K562 (cell line): ENCODE data around the gene GALNT12. TPM values are rescaled to one million over a fixed set of nuclear protein-coding genes. Genes with fewer than 3 reads are reported as not detected.

Experiments used
- CHD2 ChIP-seq: IDR thresholded peaks from 2 replicates; pipeline ENCODE4 v1.6.1; 2011; ENCODE audit warnings: low read depth, low read length
- HDAC6 ChIP-seq: IDR thresholded peaks from 2 replicates; pipeline ENCODE4 v1.6.1; 2012; ENCODE audit warnings: low read depth, mild to moderate bottlenecking, control low read depth, inconsistent platforms, low read length, moderate library complexity
- HMGXB4 ChIP-seq: sonication (generic); formaldehyde crosslinking; IDR thresholded peaks from 2 replicates; pipeline ENCODE4 v1.8.1; 2023; ENCODE audit warnings: mild to moderate bottlenecking, missing genetic modification reagents
- MTA1 ChIP-seq: fragments of 450-650 bp; IDR thresholded peaks from 2 replicates; pipeline ENCODE4 v1.6.1; 2017; ENCODE audit warnings: borderline replicate concordance
- NFRKB ChIP-seq: fragments of 450-650 bp; IDR thresholded peaks from 2 replicates; pipeline ENCODE4 v1.6.1; 2016; ENCODE audit warnings: low read depth
- NFYB ChIP-seq: IDR thresholded peaks from 2 replicates; pipeline ENCODE4 v1.6.1; 2011; ENCODE audit warnings: mild to moderate bottlenecking, moderate library complexity; ENCODE audit not compliant: insufficient read length; ENCODE audit errors: extremely low read depth
- NR4A1 ChIP-seq, 2 experiments: fragments of 250-450 bp in 1 of 2; fragments of 450-650 bp in 1 of 2; sonication (Bioruptor Pico) in 1 of 2; IDR thresholded peaks; 2 replicates each; pipeline versions ENCODE4 v1.4.0 to v1.6.1; 2016 to 2020; ENCODE audit warnings: mild to moderate bottlenecking in 2 of 2, missing compliant biosample characterization in 1 of 2, missing genetic modification characterization in 1 of 2, moderate library complexity in 1 of 2
- NUFIP1 ChIP-seq: fragments of 450-650 bp; IDR thresholded peaks from 2 replicates; pipeline ENCODE4 v1.6.1; 2018; ENCODE audit not compliant: partially characterized antibody
- RNF219 ChIP-seq: fragments of 250-450 bp; sonication (Bioruptor Pico); IDR thresholded peaks from 2 replicates; pipeline ENCODE4 v1.5.0; 2022; ENCODE audit warnings: mild to moderate bottlenecking
- SMAD3 ChIP-seq: fragments of 450-650 bp; formaldehyde crosslinking; conservative IDR thresholded peaks from 2 replicates; pipeline ENCODE4 v1.4.0; 2020; ENCODE audit warnings: mild to moderate bottlenecking
- SMARCE1 ChIP-seq: fragments of 450-650 bp; IDR thresholded peaks from 2 replicates; pipeline ENCODE4 v1.7.1; 2016; ENCODE audit warnings: mild to moderate bottlenecking
- SNAPC5 ChIP-seq: fragments of 250-450 bp; sonication (Bioruptor Pico); IDR thresholded peaks from 2 replicates; pipeline ENCODE4 v1.8.0; 2021; ENCODE audit warnings: moderate library complexity, mild to moderate bottlenecking, inconsistent platforms
- ZBTB33 ChIP-seq: sonication (generic); formaldehyde crosslinking; IDR thresholded peaks from 2 replicates; pipeline ENCODE4 v1.8.1; 2023; ENCODE audit warnings: mild to moderate bottlenecking, missing genetic modification reagents
- ZBTB49 ChIP-seq: sonication (generic); formaldehyde crosslinking; IDR thresholded peaks from 2 replicates; pipeline ENCODE4 v1.8.0; 2022; ENCODE audit warnings: missing genetic modification reagents, mild to moderate bottlenecking, borderline replicate concordance
- ZNF124 ChIP-seq: sonication (generic); formaldehyde crosslinking; IDR thresholded peaks from 2 replicates; pipeline ENCODE4 v1.8.1; 2022; ENCODE audit warnings: missing genetic modification reagents
- ZNF639 ChIP-seq, 2 experiments: fragments of 200-800 bp in 1 of 2; sonication (Bioruptor generic) in 1 of 2; sonication (generic) in 1 of 2; formaldehyde crosslinking in 1 of 2; IDR thresholded peaks in 1 of 2; conservative IDR thresholded peaks in 1 of 2; 2 replicates each; pipeline versions ENCODE4 v1.5.0 to v1.6.1; 2016 to 2020; ENCODE audit warnings: missing compliant biosample characterization in 1 of 2, missing genetic modification characterization in 1 of 2, missing genetic modification reagents in 1 of 2
- ZNF668 ChIP-seq: fragments of 250-450 bp; sonication (Bioruptor Pico); IDR thresholded peaks from 2 replicates; pipeline ENCODE4 v1.8.0; 2022; ENCODE audit warnings: mild to moderate bottlenecking, inconsistent platforms
- polyA plus RNA-seq, 8 experiments: library from polyadenylated mRNA; depleted of rRNA in 4 of 8; stranded (reverse) in 5 of 8; unstranded in 3 of 8; fragments of >200 nt; fragmentation: Nextera tagmentation in 2 of 8; fragmentation: Illumina TruSeq in 1 of 8; extraction: Ambion mirVana in 2 of 8; extraction: Trizol in 1 of 8; gene quantifications; 2 replicates each; pipeline versions ENCODE4 v1.2.1 to v1.2.3, GENCODE V29; 2011 to 2014; ENCODE audit warnings: inconsistent platforms in 1 of 8, missing spikeins in 1 of 8
- total RNA-seq, 7 experiments: library from RNA; depleted of rRNA in 6 of 7; stranded (reverse); fragments of >200 nt in 6 of 7; fragmentation: Illumina TruSeq in 2 of 7; extraction: Trizol in 2 of 7; gene quantifications; 2 replicates each; pipeline versions ENCODE4 v1.2.1 to v1.2.3, GENCODE V29; 2011 to 2021; ENCODE audit warnings: low replicate concordance in 1 of 7

The GALNT12 gene
- total and polyA plus RNA-seq, 9 of the 15 experiments (the other 6 are each of a cell fraction or from before 2014, with no cell fraction given) = 29.7 to 82.9 (median 44.2) TPM

- TF ChIP-seq HMGXB4 (CRISPR knock-in tag) = no peak
- TF ChIP-seq NUFIP1 = no peak
- no peak for TF ChIP-seq ZNF124 (CRISPR knock-in tag)
- TF ChIP-seq ZNF668 (CRISPR knock-in tag) = no peak
- TF ChIP-seq ZBTB49 (CRISPR knock-in tag) = no peak
- TF ChIP-seq SMAD3 (CRISPR knock-in tag) = no peak
- no peak for TF ChIP-seq SNAPC5 (CRISPR knock-in tag)
- TF ChIP-seq HDAC6 = no peak
- TF ChIP-seq RNF219 (CRISPR knock-in tag) = no peak
- TF ChIP-seq NR4A1 (CRISPR knock-in tag; IDR thresholded peaks at IDR 0.05) = no peak
- no peak; the same call in none of the 2 replicates for TF ChIP-seq NR4A1 (tag; IDR thresholded peaks at IDR 0.05)
- TF ChIP-seq SMARCE1 = no peak; the same call in 1 of the 2 replicates
- no peak for TF ChIP-seq ZBTB33 (CRISPR knock-in tag)
- no peak for TF ChIP-seq ZNF639 (CRISPR knock-in tag; conservative IDR thresholded peaks at IDR 0.05 in 1 of 2, IDR thresholded peaks at IDR 0.05 in 1 of 2)
- no peak for TF ChIP-seq NFYB
- no peak for TF ChIP-seq CHD2
- peak; percentile 69; the same call in 1 of the 2 replicates for TF ChIP-seq MTA1
- no peak for TF ChIP-seq NFRKB
Observed at GRCh38 chr9:98848450-98849149, 41.1 kb downstream of the GALNT12 start (continued).
